Neural progenitor cell (in vitro differentiated cells): ENCODE data around the gene MAT1A. TPM values are rescaled to one million over a fixed set of nuclear protein-coding genes. Genes with fewer than 3 reads are reported as not detected.

Experiments used
- DNase-seq: peaks from one replicate; pipeline ENCODE4 v3.0.0-alpha.2; 2016; ENCODE audit warnings: low spot score
- H2AFZ ChIP-seq: fragments of 200-600 bp; sonication (generic); replicated peaks from 2 replicates; pipeline ENCODE4 v1.6.1; 2016; ENCODE audit warnings: antibody characterized with exemption
- H3F3A ChIP-seq: fragments of 200-600 bp; sonication (generic); 2 replicates; pipeline ENCODE4 v1.6.1; 2016; ENCODE audit warnings: antibody characterized with exemption, low read depth
- H3K27ac ChIP-seq: fragments of 200-600 bp; sonication (generic); 2 replicates; pipeline ENCODE4 v1.5.1; 2016; ENCODE audit warnings: mild to moderate bottlenecking
- H3K27me3 ChIP-seq: fragments of 200-600 bp; sonication (generic); 2 replicates; pipeline ENCODE4 v1.6.1; 2016; ENCODE audit warnings: mild to moderate bottlenecking, moderate library complexity
- H3K36me3 ChIP-seq: fragments of 200-600 bp; sonication (generic); 2 replicates; pipeline ENCODE4 v1.5.1; 2016
- H3K4me1 ChIP-seq: fragments of 200-600 bp; sonication (generic); 2 replicates; pipeline ENCODE4 v1.6.1; 2016; ENCODE audit warnings: mixed run types
- H3K4me2 ChIP-seq: fragments of 200-600 bp; sonication (generic); 2 replicates; pipeline ENCODE4 v1.6.1; 2016
- H3K4me3 ChIP-seq: fragments of 200-600 bp; sonication (generic); 2 replicates; pipeline ENCODE4 v1.5.1; 2016
- H3K79me2 ChIP-seq: fragments of 200-600 bp; sonication (generic); 2 replicates; pipeline ENCODE4 v1.6.1; 2016; ENCODE audit warnings: low read depth
- H3K9ac ChIP-seq: fragments of 200-600 bp; sonication (generic); 2 replicates; pipeline ENCODE4 v1.6.1; 2016
- H3K9me3 ChIP-seq: fragments of 200-600 bp; sonication (generic); 2 replicates; pipeline ENCODE4 v1.5.1; 2016; ENCODE audit warnings: low read depth
- H4K20me1 ChIP-seq: fragments of 200-600 bp; sonication (generic); 2 replicates; pipeline ENCODE4 v1.6.1; 2016; ENCODE audit warnings: low read depth
- H3K27ac Mint-ChIP-seq: 3 replicates; pipeline ENCODE4 v1.8.0; 2021; ENCODE audit warnings: mixed read lengths
- H3K27me3 Mint-ChIP-seq: 2 replicates; pipeline ENCODE4 v1.8.0; 2022; ENCODE audit warnings: low read depth, mild to moderate bottlenecking, inconsistent platforms, moderate library complexity, mixed read lengths; ENCODE audit not compliant: insufficient read depth
- H3K36me3 Mint-ChIP-seq: 3 replicates; pipeline ENCODE4 v1.8.0; 2021; ENCODE audit warnings: mixed read lengths
- H3K4me1 Mint-ChIP-seq: 3 replicates; pipeline ENCODE4 v1.8.0; 2021; ENCODE audit warnings: mixed read lengths
- H3K4me3 Mint-ChIP-seq: 3 replicates; pipeline ENCODE4 v1.8.0; 2021; ENCODE audit warnings: mild to moderate bottlenecking, moderate library complexity, mixed read lengths
- H3K9me3 Mint-ChIP-seq: 3 replicates; pipeline ENCODE4 v1.8.0; 2020; ENCODE audit warnings: mixed read lengths
- CTCF ChIP-seq: fragments of 200-600 bp; sonication (generic); IDR thresholded peaks from 2 replicates; pipeline ENCODE4 v1.5.1; 2017; ENCODE audit warnings: antibody characterized with exemption, mild to moderate bottlenecking
- EZH2 ChIP-seq: fragments of 200-600 bp; sonication (generic); IDR thresholded peaks from 2 replicates; pipeline ENCODE4 v1.6.1; 2017; ENCODE audit warnings: antibody characterized with exemption, mild to moderate bottlenecking, moderate library complexity
- EZH2phosphoT487 ChIP-seq: fragments of 200-600 bp; sonication (generic); IDR thresholded peaks from 2 replicates; pipeline ENCODE4 v1.6.1; 2017; ENCODE audit warnings: antibody characterized with exemption
- total RNA-seq: library from RNA; depleted of rRNA; stranded (reverse); fragments of >200 nt; gene quantifications from 2 replicates; pipeline ENCODE4 v1.2.3, GENCODE V29; 2015; ENCODE audit warnings: low replicate concordance

The MAT1A gene
- 0.19 TPM in 1 of 2 replicates, not detected in the other for total RNA-seq

- TF ChIP-seq EZH2 = no peak
- no peak for TF ChIP-seq EZH2phosphoT487
- TF ChIP-seq CTCF = no peak
- Histone ChIP-seq H3K4me3 (no peak within 1 kb of the TSS), H2AFZ (peak within 1 kb of the TSS; percentile 70), H3K4me2 (no peak within 1 kb of the TSS), H3K9ac (no peak within 1 kb of the TSS), H3K27ac (no peak within 1 kb of the TSS), H3K36me3 (no peaks in the 10 kb centered on the region), H3K79me2 (no peaks in the 10 kb centered on the region), H3K9me3 (no peaks in the 10 kb centered on the region), H3K27me3 (no peaks in the 10 kb centered on the region), H4K20me1 (no peaks in the 10 kb centered on the region), H3K4me1 (no peaks in the 10 kb centered on the region), H3F3A (no peaks in the 10 kb centered on the region)
- no peak within 1 kb of the TSS for H3K4me3 Mint-ChIP-seq
- H3K9me3 Mint-ChIP-seq = peaks cover 2% of the 10 kb centered on the region
- H3K27ac Mint-ChIP-seq = no peak within 1 kb of the TSS
- H3K27me3 Mint-ChIP-seq = peaks cover 3% of the 10 kb centered on the region
- no peak for DNase-seq
- no peaks in the 10 kb centered on the region for H3K36me3 Mint-ChIP-seq
- H3K4me1 Mint-ChIP-seq = peaks cover 7% of the 10 kb centered on the region
Observed at GRCh38 chr10:80289451-80290287, at the start of gene MAT1A. MAT1A (minus strand) TSS chr10:80289658; CDS start chr10:80289423, 235 bp downstream.

- Histone ChIP-seq H3K27ac (no peak overlapping the region), H4K20me1 (no peaks in the 10 kb centered on the region), H3K36me3 (no peaks in the 10 kb centered on the region), H3K79me2 (no peaks in the 10 kb centered on the region), H3K4me1 (no peaks in the 10 kb centered on the region), H3K4me3 (no peak overlapping the region), H3K27me3 (no peaks in the 10 kb centered on the region), H2AFZ (peak overlapping the region; percentile 12), H3K4me2 (no peak overlapping the region), H3K9me3 (no peaks in the 10 kb centered on the region), H3K9ac (no peak overlapping the region), H3F3A (no peaks in the 10 kb centered on the region)
- H3K36me3 Mint-ChIP-seq = no peaks in the 10 kb centered on the region
- no peaks in the 10 kb centered on the region for H3K27me3 Mint-ChIP-seq
- H3K27ac Mint-ChIP-seq = no peak overlapping the region
- no peaks in the 10 kb centered on the region for H3K4me1 Mint-ChIP-seq
- H3K4me3 Mint-ChIP-seq = no peak overlapping the region
- no peak for TF ChIP-seq CTCF
- no peak for TF ChIP-seq EZH2phosphoT487
- TF ChIP-seq EZH2 = no peak
- no peaks in the 10 kb centered on the region for H3K9me3 Mint-ChIP-seq
- no peak for DNase-seq
Observed at GRCh38 chr10:80333983-80334382, 44.5 kb upstream of the MAT1A start.

DNA sequence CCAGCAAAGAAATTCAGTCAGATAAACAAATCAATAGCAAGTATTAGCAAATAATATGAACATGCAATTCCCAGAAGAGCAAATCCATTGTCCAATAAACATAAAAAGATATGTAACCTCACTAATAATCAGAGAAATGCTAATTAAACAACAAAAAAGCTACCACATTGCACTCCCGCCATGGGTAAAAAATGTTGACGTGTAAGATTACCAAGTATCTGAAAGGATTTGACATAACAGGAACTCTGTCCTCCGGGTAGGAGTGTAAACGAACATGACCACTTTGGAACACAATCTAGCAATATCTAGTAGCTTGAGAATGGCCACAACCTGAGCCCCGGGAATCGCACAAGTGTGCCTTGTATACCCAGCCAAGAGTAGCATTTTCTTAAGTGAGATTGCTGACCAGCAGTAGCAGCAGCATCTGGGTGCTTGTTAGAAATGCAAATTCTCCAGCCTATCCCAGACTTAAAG, 35.5 kb upstream of the MAT1A start:
- Histone ChIP-seq H3K4me3 (no peak overlapping the region), H3K4me1 (peaks cover 16% of the 10 kb centered on the region), H3K9me3 (no peaks in the 10 kb centered on the region), H3K79me2 (no peaks in the 10 kb centered on the region), H3K9ac (no peak overlapping the region), H3K27me3 (no peaks in the 10 kb centered on the region), H2AFZ (no peak overlapping the region), H3K27ac (no peak overlapping the region), H4K20me1 (no peaks in the 10 kb centered on the region), H3F3A (peaks cover 11% of the 10 kb centered on the region), H3K36me3 (no peaks in the 10 kb centered on the region), H3K4me2 (no peak overlapping the region)
- no peak for DNase-seq
- TF ChIP-seq CTCF = no peak
- no peak for TF ChIP-seq EZH2phosphoT487
- TF ChIP-seq EZH2 = no peak
- Mint-ChIP-seq H3K4me3 (no peak overlapping the region), H3K4me1 (peaks cover 11% of the 10 kb centered on the region), H3K27ac (no peak overlapping the region), H3K27me3 (peaks cover 6% of the 10 kb centered on the region), H3K36me3 (no peaks in the 10 kb centered on the region), H3K9me3 (peaks cover 3% of the 10 kb centered on the region)
